Panc1 (cell line): Measurements from ENCODE around the gene TCF25. TPM values are rescaled to one million over a fixed set of nuclear protein-coding genes. Genes with fewer than 3 reads are reported as not detected.

Source experiments
- ATAC-seq: fragments of 200-7000 bp; cut with Tn5 transposase; 2 replicates; pipeline ENCODE4 v1.9.1; 2020; ENCODE audit warnings: mild to moderate bottlenecking, moderate library complexity
- BruUV-seq: library from RNA; stranded (reverse); fragments of 400-500 nt; replicated peaks from 2 replicates; lab custom pipeline; 2021; lab: Mats Ljungman, UMichigan
- CTCF ChIA-PET: fragments of 300-600 bp; sonication (Branson Sonifier 250); formaldehyde crosslinking; loops from one replicate; lab custom pipeline; 2022; ENCODE audit warnings: antibody characterized with exemption; lab: Charles Lee
- POLR2A ChIA-PET: fragments of 300-600 bp; sonication (Branson Sonifier 250); formaldehyde crosslinking; loops from one replicate; lab custom pipeline; 2022; ENCODE audit warnings: antibody characterized with exemption; lab: Charles Lee
- DNase-seq: peaks from one replicate; pipeline ENCODE4 v3.0.0-alpha.2; 2010; ENCODE audit warnings: low read depth, low spot score
- H3K27ac ChIP-seq: 2 replicates; pipeline ENCODE4 v1.5.1; 2011; ENCODE audit warnings: mild to moderate bottlenecking, low read length, inconsistent platforms
- H3K27me3 ChIP-seq: fragments of 200-500 bp; sonication (Bioruptor generic); 2 replicates; pipeline ENCODE4 v1.6.0; 2014; ENCODE audit warnings: low read length, inconsistent platforms; ENCODE audit not compliant: control insufficient read depth, insufficient read depth
- H3K36me3 ChIP-seq: fragments of 200-500 bp; sonication (Bioruptor generic); 2 replicates; pipeline ENCODE4 v1.5.1; 2014; ENCODE audit warnings: inconsistent platforms, mild to moderate bottlenecking, low read length, moderate library complexity; ENCODE audit not compliant: control insufficient read depth, insufficient read depth
- H3K4me1 ChIP-seq: 2 replicates; pipeline ENCODE4 v1.5.1; 2011; ENCODE audit warnings: inconsistent platforms, mild to moderate bottlenecking, low read length, moderate library complexity; ENCODE audit not compliant: control insufficient read depth, insufficient read depth
- H3K4me3 ChIP-seq, 2 experiments: 2 replicates each; pipeline ENCODE4 v1.5.1; 2011 to 2012; ENCODE audit warnings: low read depth in 2 of 2, low read length in 2 of 2, mild to moderate bottlenecking in 2 of 2, inconsistent platforms in 1 of 2, moderate library complexity in 1 of 2
- H3K9me3 ChIP-seq: fragments of 200-500 bp; sonication (Bioruptor generic); 2 replicates; pipeline ENCODE4 v1.5.1; 2014; ENCODE audit warnings: low read depth, mild to moderate bottlenecking, inconsistent platforms, low read length, moderate library complexity; ENCODE audit not compliant: control insufficient read depth, insufficient read depth
- CTCF ChIP-seq: fragments of 450-650 bp; IDR thresholded peaks from 2 replicates; pipeline ENCODE4 v1.5.1; 2017; ENCODE audit warnings: mild to moderate bottlenecking
- POLR2AphosphoS5 ChIP-seq: IDR thresholded peaks from 2 replicates; pipeline ENCODE4 v1.6.1; 2012; ENCODE audit warnings: mild to moderate bottlenecking, low read depth, low read length, moderate library complexity
- REST ChIP-seq, 2 experiments: IDR thresholded peaks; 2 replicates each; pipeline ENCODE4 v1.6.1; 2011 to 2012; ENCODE audit warnings: low read depth in 2 of 2, control low read depth in 1 of 2, low read length in 1 of 2, mild to moderate bottlenecking in 1 of 2, moderate library complexity in 1 of 2; ENCODE audit not compliant: insufficient read depth in 1 of 2
- SIN3A ChIP-seq: IDR thresholded peaks from 2 replicates; pipeline ENCODE4 v1.6.1; 2012; ENCODE audit warnings: low read depth, mild to moderate bottlenecking, low read length, moderate library complexity, borderline replicate concordance; ENCODE audit not compliant: insufficient read depth
- TCF7L2 ChIP-seq: IDR thresholded peaks from 2 replicates; pipeline ENCODE4 v1.6.1; 2011; ENCODE audit warnings: mild to moderate bottlenecking, low read depth, low read length, inconsistent platforms
- in situ Hi-C: cut with HindIII; loops from 2 replicates; pipeline ENCODE4 v1.10.0; 2016; ENCODE audit warnings: low sequenced_read_pairs, low pct_unique_long_range_greater_than_20kb
- intact Hi-C: fragments of 100-400 bp; cut with micrococcal nuclease; formaldehyde crosslinking; loops from one replicate; pipeline ENCODE4 v1.10.0; 2022; ENCODE audit not compliant: unreplicated experiment
- total RNA-seq: library from RNA; stranded (reverse); gene quantifications from one replicate; pipeline ENCODE4 v1.2.1, GENCODE V29; 2021; ENCODE audit not compliant: unreplicated experiment

Gene TCF25
- total RNA-seq, 1 experiment from 2014 or later: 144 TPM

- Histone ChIP-seq H3K4me3 (no peak overlapping the region), H3K4me1 (no peaks in the 10 kb centered on the region), H3K36me3 (peaks cover 3% of the 10 kb centered on the region; the same call in 1 of the 2 replicates), H3K27me3 (no peaks in the 10 kb centered on the region), H3K27ac (no peak overlapping the region), H3K9me3 (no peaks in the 10 kb centered on the region)
- POLR2A ChIA-PET: no interaction called here
- ATAC-seq (peak; percentile 16), DNase-seq (no peak)
- BruUV-seq: no TSS peak
- TF ChIP-seq SIN3A (no peak), POLR2AphosphoS5 (no peak), REST (IDR thresholded peaks at IDR 0.05; ENCODE audit: insufficient read depth in 1 of 2, low read depth in 2 of 2, low read length in 1 of 2) (no peak), TCF7L2 (no peak), CTCF (no peak)
- in situ Hi-C loops (no loop called here), intact Hi-C loops (no loop called here)
- CTCF ChIA-PET: no interaction called here
Observed at GRCh38 chr16:89907055-89907814, 33.8 kb downstream of the TCF25 start.

DNA sequence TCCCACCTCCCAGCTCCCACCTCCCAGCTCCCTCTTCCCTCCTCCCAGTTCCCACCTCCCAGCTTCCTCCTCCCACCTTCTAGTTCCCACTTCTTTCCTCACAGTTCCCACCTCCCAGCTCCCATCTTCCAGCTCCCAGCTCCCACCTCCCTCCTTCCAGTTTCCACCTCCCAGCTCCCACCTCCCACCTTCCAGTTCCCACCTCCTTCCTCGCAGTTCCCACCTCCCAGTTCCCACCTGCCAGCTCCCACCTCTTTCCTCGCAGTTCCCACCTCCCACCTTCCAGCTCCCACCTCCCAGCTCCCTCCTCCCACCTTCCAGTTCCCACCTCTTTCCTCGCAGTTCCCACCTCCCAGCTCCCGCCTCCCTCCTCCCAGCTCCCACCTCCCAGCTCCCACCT, 34.8 kb downstream of the TCF25 start:
- Histone ChIP-seq H3K27me3 (no peaks in the 10 kb centered on the region), H3K36me3 (peaks cover 3% of the 10 kb centered on the region; the same call in 1 of the 2 replicates), H3K9me3 (no peaks in the 10 kb centered on the region), H3K4me1 (no peaks in the 10 kb centered on the region), H3K27ac (no peak overlapping the region), H3K4me3 (no peak overlapping the region)
- TF ChIP-seq REST (IDR thresholded peaks at IDR 0.05; ENCODE audit: insufficient read depth in 1 of 2, low read depth in 2 of 2, low read length in 1 of 2) (no peak), POLR2AphosphoS5 (no peak)
- POLR2A ChIA-PET: no interaction called here
- CTCF ChIA-PET: no interaction called here
- ATAC-seq: no peak
- BruUV-seq: no TSS peak
- no peak for DNase-seq
- in situ Hi-C loops (no loop called here), intact Hi-C loops (no loop called here)
